B cell (primary cell): ENCODE results near the gene TAF5L.

Source experiments
- EZH2 ChIP-seq: IDR thresholded peaks from 2 replicates; pipeline ENCODE4 v1.6.1; 2012; ENCODE audit warnings: borderline replicate concordance, low read depth, mild to moderate bottlenecking, moderate library complexity, low read length; ENCODE audit not compliant: insufficient read depth, poor library complexity, severe bottlenecking
- TF ChIP-seq, protein P1 (sequence below): fragments of 200-600 bp; IDR thresholded peaks from one replicate; pipeline ENCODE4 v1.8.0; 2022; ENCODE audit warnings: antibody characterized with exemption, mild to moderate bottlenecking

DNA sequence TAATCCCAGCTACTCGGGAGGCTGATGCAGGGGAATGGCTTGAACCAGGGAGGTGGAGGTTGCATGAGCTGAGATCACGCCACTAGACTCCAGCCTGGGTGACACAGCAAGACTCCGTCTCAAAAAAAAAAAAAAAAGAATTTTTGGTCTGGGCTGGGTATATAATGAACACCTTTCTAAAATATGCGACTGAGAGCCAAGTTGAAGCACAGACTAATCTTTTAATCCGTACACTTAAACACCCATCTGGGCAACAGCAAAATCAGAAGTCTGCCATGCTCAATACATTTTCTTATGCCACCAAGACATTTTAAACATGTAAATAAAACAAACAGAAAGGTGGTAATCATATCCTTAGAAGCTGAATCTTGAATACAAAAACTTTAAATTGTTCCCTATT is 35.8 kb downstream of the TAF5L start:
- no peak for TF ChIP-seq EZH2
- TF ChIP-seq, protein P1, sequence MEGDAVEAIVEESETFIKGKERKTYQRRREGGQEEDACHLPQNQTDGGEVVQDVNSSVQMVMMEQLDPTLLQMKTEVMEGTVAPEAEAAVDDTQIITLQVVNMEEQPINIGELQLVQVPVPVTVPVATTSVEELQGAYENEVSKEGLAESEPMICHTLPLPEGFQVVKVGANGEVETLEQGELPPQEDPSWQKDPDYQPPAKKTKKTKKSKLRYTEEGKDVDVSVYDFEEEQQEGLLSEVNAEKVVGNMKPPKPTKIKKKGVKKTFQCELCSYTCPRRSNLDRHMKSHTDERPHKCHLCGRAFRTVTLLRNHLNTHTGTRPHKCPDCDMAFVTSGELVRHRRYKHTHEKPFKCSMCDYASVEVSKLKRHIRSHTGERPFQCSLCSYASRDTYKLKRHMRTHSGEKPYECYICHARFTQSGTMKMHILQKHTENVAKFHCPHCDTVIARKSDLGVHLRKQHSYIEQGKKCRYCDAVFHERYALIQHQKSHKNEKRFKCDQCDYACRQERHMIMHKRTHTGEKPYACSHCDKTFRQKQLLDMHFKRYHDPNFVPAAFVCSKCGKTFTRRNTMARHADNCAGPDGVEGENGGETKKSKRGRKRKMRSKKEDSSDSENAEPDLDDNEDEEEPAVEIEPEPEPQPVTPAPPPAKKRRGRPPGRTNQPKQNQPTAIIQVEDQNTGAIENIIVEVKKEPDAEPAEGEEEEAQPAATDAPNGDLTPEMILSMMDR: no peak
